Lung (tissue), 12 donors: ENCODE results near the gene TDO2. TPM values are rescaled to one million over a fixed set of nuclear protein-coding genes. Genes with fewer than 3 reads are reported as not detected.

ENCODE experiments used
- ATAC-seq: fragments of 200-7000 bp; cut with Tn5 transposase; one replicate; pipeline ENCODE4 v1.9.1; 2020; ENCODE audit warnings: moderate number of reproducible peaks; ENCODE audit not compliant: insufficient read depth, low FRiP score
- DNase-seq, 3 donors: peaks; one replicate each; pipeline ENCODE4 v3.0.0-alpha.2; 2013 to 2017
- H3K27ac ChIP-seq, 2 donors: one replicate each; pipeline ENCODE4 v1.5.1; 2013; ENCODE audit warnings: mild to moderate bottlenecking in 2 of 2, moderate library complexity in 2 of 2, control low read depth in 1 of 2, inconsistent platforms in 1 of 2, low read depth in 1 of 2, low read length in 1 of 2
- H3K27me3 ChIP-seq, 3 donors: one replicate each; pipeline ENCODE4 v1.5.1; 2013; ENCODE audit warnings: low read length in 2 of 3; ENCODE audit not compliant: control insufficient read depth in 3 of 3, insufficient read depth in 3 of 3
- H3K36me3 ChIP-seq, 4 donors: one replicate each; pipeline ENCODE4 v1.5.1; 2013; ENCODE audit warnings: low read length in 4 of 4, mild to moderate bottlenecking in 1 of 4, moderate library complexity in 1 of 4; ENCODE audit not compliant: control insufficient read depth in 4 of 4, insufficient read depth in 4 of 4
- H3K4me1 ChIP-seq, 5 donors: one replicate each; pipeline ENCODE4 v1.5.1; 2013; ENCODE audit warnings: low read length in 5 of 5, mild to moderate bottlenecking in 2 of 5, moderate library complexity in 1 of 5; ENCODE audit not compliant: control insufficient read depth in 5 of 5, insufficient read depth in 5 of 5
- H3K4me3 ChIP-seq: one replicate; pipeline ENCODE4 v1.5.1; 2013; ENCODE audit warnings: mild to moderate bottlenecking, control low read depth, moderate library complexity
- H3K9ac ChIP-seq, 2 donors: one replicate each; pipeline ENCODE4 v1.5.1; 2013; ENCODE audit warnings: low read length in 2 of 2, control low read depth in 1 of 2; ENCODE audit not compliant: insufficient read depth in 1 of 2
- H3K9me3 ChIP-seq, 4 donors: one replicate each; pipeline ENCODE4 v1.5.1; 2013; ENCODE audit warnings: low read length in 3 of 4, mild to moderate bottlenecking in 1 of 4, moderate library complexity in 1 of 4; ENCODE audit not compliant: control insufficient read depth in 4 of 4, insufficient read depth in 3 of 4
- WGBS, 2 donors: extraction: QIAGEN DNeasy Blood & Tissue Kit; methylation state at CpG; one replicate each; pipeline ENCODE4 v1.1.7; 2013; 5-methylcytosine and 5-hydroxymethylcytosine counted together
- polyA plus RNA-seq, 2 donors: library from polyadenylated mRNA; stranded (reverse); fragments of 200-250 nt; gene quantifications; one replicate each; pipeline ENCODE4 v1.2.1, GENCODE V29; 2013
- total RNA-seq, 2 donors: library from RNA; depleted of rRNA in 1 of 2; stranded (reverse); fragments of >200 nt in 1 of 2; gene quantifications; one replicate each; pipeline ENCODE4 v1.2.1, GENCODE V29; 2014 to 2021
- TF ChIP-seq, protein P1 (sequence below): IDR thresholded peaks from 2 replicates; pipeline ENCODE4 v1.5.1; 2012; ENCODE audit warnings: mild to moderate bottlenecking; ENCODE audit errors: control extremely low read depth, extremely low read depth
- donor health status: control.
- donor health status: control.
- donor health status: Bipolar disorder and iron deficiency.
- donor health status: healthy.
- donor health status: DM: yes; HTN: yes; CAD: no.

Gene TDO2
- total and polyA plus RNA-seq, 4 donors, result 0.43 to 27.4 (median 4.1) TPM

DNA sequence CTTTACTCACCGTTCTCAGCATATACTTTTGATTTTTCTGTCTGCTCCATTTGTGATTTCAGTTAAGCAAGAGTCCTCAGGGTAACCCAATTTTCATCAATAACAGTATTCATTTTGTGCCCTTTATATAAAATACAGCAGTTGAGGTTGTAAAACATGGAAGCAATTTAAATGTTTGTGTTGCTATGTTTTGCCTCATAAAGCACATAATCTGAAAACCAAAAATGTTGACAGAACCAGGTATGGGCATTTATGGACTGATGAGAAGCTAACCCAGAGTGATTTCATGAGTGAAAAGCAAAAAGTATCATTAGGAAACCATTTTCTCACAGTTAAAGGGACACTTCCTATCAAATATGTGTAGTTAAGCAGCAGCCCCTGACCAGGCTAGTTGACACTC lies 37.3 kb upstream of the TDO2 start, which contains the start of gene ASIC5:
Gene ASIC5 (minus strand): TSS at position 101 of the 400 bp plus-strand sequence. CDS start 51 bp downstream, at position 50.
- 0 to 47% methylated on average over 1 of the region's 1 CpG for WGBS, 2 donors
- no peak for ATAC-seq

DNA sequence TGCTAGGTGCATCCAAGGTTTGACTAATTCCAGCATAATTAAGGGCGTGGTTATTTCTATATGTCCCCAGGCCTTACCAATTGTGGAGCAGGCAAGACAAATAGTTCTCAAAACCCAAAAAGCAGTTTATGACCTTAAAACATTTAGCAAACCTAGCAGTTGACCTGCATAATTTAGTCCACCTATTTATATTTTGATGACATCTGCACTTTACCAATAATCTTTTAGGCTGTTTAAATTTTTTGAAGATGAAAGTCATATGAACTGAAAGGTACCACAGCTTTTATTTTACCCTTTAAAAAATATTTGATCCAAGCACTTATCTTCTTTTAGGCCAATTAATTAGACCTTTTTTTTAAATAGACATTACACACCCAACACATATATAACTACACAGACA lies 27.6 kb upstream of the TDO2 start:
- TF ChIP-seq, protein P1, sequence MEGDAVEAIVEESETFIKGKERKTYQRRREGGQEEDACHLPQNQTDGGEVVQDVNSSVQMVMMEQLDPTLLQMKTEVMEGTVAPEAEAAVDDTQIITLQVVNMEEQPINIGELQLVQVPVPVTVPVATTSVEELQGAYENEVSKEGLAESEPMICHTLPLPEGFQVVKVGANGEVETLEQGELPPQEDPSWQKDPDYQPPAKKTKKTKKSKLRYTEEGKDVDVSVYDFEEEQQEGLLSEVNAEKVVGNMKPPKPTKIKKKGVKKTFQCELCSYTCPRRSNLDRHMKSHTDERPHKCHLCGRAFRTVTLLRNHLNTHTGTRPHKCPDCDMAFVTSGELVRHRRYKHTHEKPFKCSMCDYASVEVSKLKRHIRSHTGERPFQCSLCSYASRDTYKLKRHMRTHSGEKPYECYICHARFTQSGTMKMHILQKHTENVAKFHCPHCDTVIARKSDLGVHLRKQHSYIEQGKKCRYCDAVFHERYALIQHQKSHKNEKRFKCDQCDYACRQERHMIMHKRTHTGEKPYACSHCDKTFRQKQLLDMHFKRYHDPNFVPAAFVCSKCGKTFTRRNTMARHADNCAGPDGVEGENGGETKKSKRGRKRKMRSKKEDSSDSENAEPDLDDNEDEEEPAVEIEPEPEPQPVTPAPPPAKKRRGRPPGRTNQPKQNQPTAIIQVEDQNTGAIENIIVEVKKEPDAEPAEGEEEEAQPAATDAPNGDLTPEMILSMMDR, result no peak
- DNase-seq, result no peak
- Histone ChIP-seq H3K27ac (no peak overlapping the region), H3K4me1 (no peaks in the 10 kb centered on the region), H3K4me3 (no peak overlapping the region), H3K27me3 (no peaks in the 10 kb centered on the region), H3K36me3 (no peaks in the 10 kb centered on the region), H3K9me3 (peaks cover 0 to 10% (median 1%) of the 10 kb centered on the region in 4 donors), H3K9ac (no peak overlapping the region)
- 84 to 86% methylated on average over 1 of the region's 1 CpG for WGBS, 2 donors
- ATAC-seq, result no peak

More for the DNA sequence above, 37.3 kb upstream of the TDO2 start, which contains the start of gene ASIC5:
- Histone ChIP-seq H3K27ac (no peak within 1 kb of the TSS), H3K4me3 (no peak within 1 kb of the TSS), H3K9me3 (peaks cover 0 to 5% (median 0%) of the 10 kb centered on the region in 4 donors), H3K36me3 (no peaks in the 10 kb centered on the region), H3K27me3 (no peaks in the 10 kb centered on the region), H3K4me1 (no peaks in the 10 kb centered on the region), H3K9ac (no peak within 1 kb of the TSS)
- no peak for DNase-seq
- TF ChIP-seq, protein P1, result no peak

DNA sequence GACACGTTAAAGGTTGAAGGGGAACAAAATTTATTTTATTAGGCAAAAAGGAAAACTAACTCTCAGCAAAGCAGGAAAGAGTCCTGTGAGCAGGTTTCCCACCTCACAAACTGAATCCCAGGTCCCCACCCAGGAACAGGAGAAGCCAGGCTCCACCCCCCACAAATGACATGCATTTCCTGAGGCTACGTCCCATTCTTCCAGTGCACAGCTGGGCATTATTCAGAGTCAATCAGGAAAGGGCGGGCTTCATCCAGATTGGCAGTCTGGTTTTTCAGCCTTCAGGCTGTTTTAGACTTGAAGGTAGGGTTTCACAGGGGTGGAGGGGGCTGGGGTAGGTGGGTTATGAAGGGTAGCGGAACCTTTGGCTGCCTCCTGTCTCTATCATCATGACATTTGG lies 25.5 kb upstream of the TDO2 start:
- H3K9ac ChIP-seq, result no peak overlapping the region
- H3K4me3 ChIP-seq, result no peak overlapping the region
- WGBS, 2 donors, result 87 to 91% methylated on average over 4 of the region's 4 CpGs
- ATAC-seq, result no peak
- no peaks in the 10 kb centered on the region for H3K27me3 ChIP-seq
- no peak for DNase-seq
- no peak overlapping the region for H3K27ac ChIP-seq
- no peaks in the 10 kb centered on the region for H3K4me1 ChIP-seq
- peaks cover 0 to 9% (median 1%) of the 10 kb centered on the region in 4 donors for H3K9me3 ChIP-seq
- TF ChIP-seq, protein P1, result no peak
- no peaks in the 10 kb centered on the region for H3K36me3 ChIP-seq

GRCh38 chr4:155878611-155879010 lies 24.9 kb upstream of the TDO2 start:
- no peak for ATAC-seq
- TF ChIP-seq, protein P1, result no peak

More at GRCh38 chr4:155878611-155879010, 24.9 kb upstream of the TDO2 start:
- no peak overlapping the region for H3K9ac ChIP-seq
- DNase-seq, result no peak
- H3K9me3 ChIP-seq, result peaks cover 0 to 6% (median 1%) of the 10 kb centered on the region in 4 donors
- 39 to 40% methylated on average over 2 of the region's 2 CpGs for WGBS, 2 donors
- H3K27ac ChIP-seq, result no peak overlapping the region
- no peaks in the 10 kb centered on the region for H3K4me1 ChIP-seq
- no peaks in the 10 kb centered on the region for H3K36me3 ChIP-seq
- no peak overlapping the region for H3K4me3 ChIP-seq
- H3K27me3 ChIP-seq, result no peaks in the 10 kb centered on the region
